ENCODE results near the gene PSMB5. TPM values are rescaled to one million over a fixed set of nuclear protein-coding genes. Genes with fewer than 3 reads are reported as not detected.

Gene PSMB5
- total and polyA plus RNA-seq, 2 of the 13 experiments (the other 11 are each of a cell fraction or from before 2014, with no cell fraction given), result 705 to 871 TPM

DNA sequence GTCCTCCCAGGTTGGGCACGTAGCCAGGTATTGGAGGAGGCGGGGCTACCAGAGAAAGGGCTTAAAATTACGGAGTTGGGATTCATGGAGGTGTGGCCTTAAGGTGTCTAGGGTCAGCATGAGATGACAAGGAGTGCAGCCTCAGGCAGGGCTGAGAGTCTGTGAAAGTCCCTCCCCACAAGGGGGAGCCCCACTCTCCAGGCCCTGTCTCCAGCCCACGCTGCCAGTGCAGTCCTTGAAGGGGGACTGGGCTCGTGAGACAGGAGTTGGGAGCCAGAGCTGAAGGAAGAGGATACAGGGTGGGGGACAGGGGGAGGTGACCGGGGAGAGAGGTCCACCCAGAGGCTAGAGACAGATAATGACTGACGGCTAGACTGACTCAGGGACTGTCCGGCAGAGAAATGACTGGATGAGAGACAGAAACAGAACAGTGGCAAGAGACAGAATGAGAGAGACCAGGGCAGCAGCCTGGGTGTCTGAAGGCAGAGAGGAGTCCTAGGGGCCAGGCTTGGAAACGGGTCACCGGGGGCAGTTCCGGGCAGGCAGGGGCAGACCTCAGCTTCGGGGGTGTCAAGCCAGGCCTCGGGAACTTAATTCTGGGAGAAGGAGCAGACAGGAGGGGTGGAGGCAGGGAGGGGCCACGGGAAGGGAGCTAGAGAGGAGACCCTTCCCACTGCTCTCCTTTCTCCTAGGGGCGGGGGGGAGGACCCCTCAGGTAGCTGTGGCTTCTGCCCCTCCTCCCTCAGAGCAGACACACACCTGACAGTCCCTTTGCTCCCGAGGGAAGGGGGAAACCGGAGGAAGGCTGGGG, 21.6 kb upstream of the PSMB5 start (continued):
- TF ChIP-seq ZNF12 (CRISPR knock-in tag; IDR thresholded peaks at IDR 0.05) (no peak), TFAP4 (IDR thresholded peaks at IDR 0.05; ENCODE audit: borderline replicate concordance, low read depth) (no peak), SP5 (CRISPR knock-in tag; IDR thresholded peaks at IDR 0.05; ENCODE audit: borderline replicate concordance, low read depth) (0 out of 2 replicates have a peak, but pooled peaks have one; percentile 26), TFE3 (CRISPR knock-in tag; IDR thresholded peaks at IDR 0.05) (0 out of 2 replicates have a peak, but pooled peaks have one; percentile 20), NKX3-1 (CRISPR knock-in tag; IDR thresholded peaks at IDR 0.05) (no peak), ATF7 (IDR thresholded peaks at IDR 0.05) (no peak), ATF7 (CRISPR knock-in tag; IDR thresholded peaks at IDR 0.05) (0 out of 2 replicates have a peak, but pooled peaks have one; percentile 27), ZNF749 (CRISPR knock-in tag; IDR thresholded peaks at IDR 0.05; ENCODE audit: borderline replicate concordance) (no peak), HNRNPH1 (optimal IDR thresholded peaks at IDR 0.05; ENCODE audit: low read depth, low read length) (no peak), RBM39 (IDR thresholded peaks at IDR 0.05; ENCODE audit: low read depth, low read length, poor library complexity, severe bottlenecking) (peak; percentile 60), SSRP1 (CRISPR knock-in tag; IDR thresholded peaks at IDR 0.05) (no peak), ARID3A (IDR thresholded peaks at IDR 0.05; ENCODE audit: low read depth, low read length) (0 out of 2 replicates have a peak, but pooled peaks have one; percentile 30), ZC3H13 (CRISPR knock-in tag; IDR thresholded peaks at IDR 0.05) (no peak), XBP1 (CRISPR knock-in tag; IDR thresholded peaks at IDR 0.05) (no peak), HNF4G (IDR thresholded peaks at IDR 0.05; ENCODE audit: borderline replicate concordance, low read depth, low read length) (no peak), HNF4G (CRISPR knock-in tag; IDR thresholded peaks at IDR 0.05; ENCODE audit: borderline replicate concordance, low read depth) (no peak), ELF3 (CRISPR knock-in tag; IDR thresholded peaks at IDR 0.05) (peak; percentile 42; the same call in 1 of the 2 replicates), ZNF17 (CRISPR knock-in tag; IDR thresholded peaks at IDR 0.05) (no peak), HDAC1 (CRISPR knock-in tag; IDR thresholded peaks at IDR 0.05) (no peak)
- TF ChIP-seq, protein P1, sequence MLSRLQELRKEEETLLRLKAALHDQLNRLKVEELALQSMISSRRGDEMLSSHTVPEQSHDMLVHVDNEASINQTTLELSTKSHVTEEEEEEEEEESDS (CRISPR knock-in tag; IDR thresholded peaks at IDR 0.05; ENCODE audit: borderline replicate concordance), result no peak
- TF ChIP-seq, protein P2, sequence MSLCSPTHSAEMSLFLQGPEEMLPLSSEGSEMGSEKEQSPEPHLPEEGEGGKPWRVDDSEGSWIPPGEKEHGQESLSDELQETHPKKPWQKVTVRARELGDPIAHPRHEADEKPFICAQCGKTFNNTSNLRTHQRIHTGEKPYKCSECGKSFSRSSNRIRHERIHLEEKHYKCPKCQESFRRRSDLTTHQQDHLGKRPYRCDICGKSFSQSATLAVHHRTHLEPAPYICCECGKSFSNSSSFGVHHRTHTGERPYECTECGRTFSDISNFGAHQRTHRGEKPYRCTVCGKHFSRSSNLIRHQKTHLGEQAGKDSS (CRISPR knock-in tag; IDR thresholded peaks at IDR 0.05; ENCODE audit: borderline replicate concordance, low read depth), result peak; percentile 7; the same call in 1 of the 2 replicates
